Measurements from ENCODE around the gene TMEM125. TPM values are rescaled to one million over a fixed set of nuclear protein-coding genes. Genes with fewer than 3 reads are reported as not detected.

Gene TMEM125
- total and polyA plus RNA-seq, 2 of the 4 experiments (the other 2 are of a cell fraction): under 0.01 to 0.03 TPM

DNA sequence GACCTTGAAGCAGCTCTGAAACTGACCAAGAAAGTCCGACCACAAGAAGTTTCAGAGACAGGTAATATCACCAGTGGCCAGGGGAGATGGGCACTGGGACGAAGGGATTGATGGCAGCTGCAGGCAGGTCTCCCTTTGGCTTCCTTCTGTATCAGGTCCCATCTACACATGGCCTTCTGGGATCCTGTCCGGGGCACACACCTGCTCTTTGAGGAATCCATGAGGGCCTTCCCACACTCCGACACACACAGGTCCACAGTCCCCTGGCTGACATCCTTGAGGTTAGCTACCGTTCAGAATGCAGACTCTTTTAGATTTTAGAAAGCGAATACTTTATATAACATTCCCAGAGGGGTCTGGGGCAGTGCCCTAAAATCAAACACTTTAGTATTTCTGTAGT is 26.5 kb upstream of the TMEM125 start:
- Histone ChIP-seq H3K4me3 (ENCODE audit: insufficient read depth, low read depth, low read length) (no peak overlapping the region), H3K36me3 (ENCODE audit: control insufficient read depth, insufficient read depth, low read length) (no peaks in the 10 kb centered on the region), H2BK5ac (ENCODE audit: low read depth, low read length, poor library complexity, severe bottlenecking) (no peak overlapping the region), H3K23ac (ENCODE audit: low read depth, low read length) (no peak overlapping the region), H4K8ac (ENCODE audit: low read depth in 2 of 2, low read length in 2 of 2) (no peak overlapping the region), H3K14ac (replicated peaks; ENCODE audit: low read depth, low read length) (no peak overlapping the region), H3K4me1 (ENCODE audit: control insufficient read depth, insufficient read depth, low read length) (0 out of 2 replicates have a peak, but pooled peaks cover 2% of the 10 kb centered on the region), H2AK5ac (ENCODE audit: low read depth, low read length) (no peak overlapping the region), H3K56ac (ENCODE audit: extremely low read depth, insufficient read depth, low read length) (no peak overlapping the region), H2BK15ac (ENCODE audit: low read depth, low read length) (no peak overlapping the region; the same call in 2 of the 3 replicates), H3K4me2 (ENCODE audit: low read depth, low read length) (no peak overlapping the region), H2BK20ac (ENCODE audit: low read depth, low read length) (no peak overlapping the region), H3K79me1 (ENCODE audit: low read depth in 1 of 2, low read length in 2 of 2) (no peaks in the 10 kb centered on the region), H3K27me3 (ENCODE audit: control insufficient read depth, insufficient read depth, low read length) (no peaks in the 10 kb centered on the region), H3K9me1 (ENCODE audit: insufficient read depth, low read length) (no peaks in the 10 kb centered on the region), H3K18ac (ENCODE audit: low read depth, low read length) (no peak overlapping the region), H4K91ac (ENCODE audit: insufficient read depth, low read depth, low read length) (no peak overlapping the region), H2AFZ (replicated peaks; ENCODE audit: low read length, poor library complexity) (peak overlapping the region; percentile 27), H3K27ac (ENCODE audit: insufficient read depth, low read length) (no peak overlapping the region), H2AK9ac (replicated peaks; ENCODE audit: low read depth, low read length, poor library complexity) (no peak overlapping the region), H3K4ac (ENCODE audit: low read depth, low read length) (no peak overlapping the region), H3K9me3 (ENCODE audit: control insufficient read depth, insufficient read depth, low read length) (peaks cover 5% of the 10 kb centered on the region; the same call in 1 of the 2 replicates), H4K5ac (ENCODE audit: low read depth, low read length) (no peak overlapping the region), H3K9ac (ENCODE audit: low read depth, low read length) (no peak overlapping the region), H2BK120ac (ENCODE audit: low read depth, low read length) (no peak overlapping the region), H4K20me1 (ENCODE audit: insufficient read depth, low read length) (no peaks in the 10 kb centered on the region)
- dilution Hi-C loops (cut with HindIII; ENCODE audit: low sequenced_read_pairs, unreplicated experiment): no loop called here
- intact Hi-C loops (cut with micrococcal nuclease): no loop called here
- CTCF ChIA-PET: no interaction called here
- 81% methylated on average over 2 of the region's 6 CpGs; no CpG with 5 or more reads in 1 of the 2 experiments for WGBS, 2 experiments (ENCODE audit: extremely low coverage in 2 of 2, insufficient read length in 1 of 2)
- in situ Hi-C loops (cut with MboI; ENCODE audit: low sequenced_read_pairs): no loop called here
- no TSS peak for BruUV-seq (replicated peaks)
- TF ChIP-seq, protein P1, sequence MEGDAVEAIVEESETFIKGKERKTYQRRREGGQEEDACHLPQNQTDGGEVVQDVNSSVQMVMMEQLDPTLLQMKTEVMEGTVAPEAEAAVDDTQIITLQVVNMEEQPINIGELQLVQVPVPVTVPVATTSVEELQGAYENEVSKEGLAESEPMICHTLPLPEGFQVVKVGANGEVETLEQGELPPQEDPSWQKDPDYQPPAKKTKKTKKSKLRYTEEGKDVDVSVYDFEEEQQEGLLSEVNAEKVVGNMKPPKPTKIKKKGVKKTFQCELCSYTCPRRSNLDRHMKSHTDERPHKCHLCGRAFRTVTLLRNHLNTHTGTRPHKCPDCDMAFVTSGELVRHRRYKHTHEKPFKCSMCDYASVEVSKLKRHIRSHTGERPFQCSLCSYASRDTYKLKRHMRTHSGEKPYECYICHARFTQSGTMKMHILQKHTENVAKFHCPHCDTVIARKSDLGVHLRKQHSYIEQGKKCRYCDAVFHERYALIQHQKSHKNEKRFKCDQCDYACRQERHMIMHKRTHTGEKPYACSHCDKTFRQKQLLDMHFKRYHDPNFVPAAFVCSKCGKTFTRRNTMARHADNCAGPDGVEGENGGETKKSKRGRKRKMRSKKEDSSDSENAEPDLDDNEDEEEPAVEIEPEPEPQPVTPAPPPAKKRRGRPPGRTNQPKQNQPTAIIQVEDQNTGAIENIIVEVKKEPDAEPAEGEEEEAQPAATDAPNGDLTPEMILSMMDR (conservative IDR thresholded peaks at IDR 0.05; ENCODE audit: low read depth, low read length): no peak
- TF ChIP-seq RFX5 (IDR thresholded peaks at IDR 0.05; ENCODE audit: low read depth, low read length) (no peak), CHD1 (IDR thresholded peaks at IDR 0.05; ENCODE audit: low read depth, low read length) (no peak)
- POLR2A ChIA-PET (ENCODE audit: unreplicated experiment): no interaction called here
- ATAC-seq (ENCODE audit: low read depth): no peak
- no peak for DNase-seq

Measured in IMR-90 (cell line).